HG02610 (cell line): ENCODE results near the gene MECR.

ENCODE experiments used
- ATAC-seq: cut with Tn5 transposase; IDR thresholded peaks from one replicate; pipeline ENCODE4 v1.9.1; 2021; ENCODE audit warnings: mild to moderate bottlenecking, moderate library complexity; ENCODE audit not compliant: unreplicated experiment

MECR gene

DNA sequence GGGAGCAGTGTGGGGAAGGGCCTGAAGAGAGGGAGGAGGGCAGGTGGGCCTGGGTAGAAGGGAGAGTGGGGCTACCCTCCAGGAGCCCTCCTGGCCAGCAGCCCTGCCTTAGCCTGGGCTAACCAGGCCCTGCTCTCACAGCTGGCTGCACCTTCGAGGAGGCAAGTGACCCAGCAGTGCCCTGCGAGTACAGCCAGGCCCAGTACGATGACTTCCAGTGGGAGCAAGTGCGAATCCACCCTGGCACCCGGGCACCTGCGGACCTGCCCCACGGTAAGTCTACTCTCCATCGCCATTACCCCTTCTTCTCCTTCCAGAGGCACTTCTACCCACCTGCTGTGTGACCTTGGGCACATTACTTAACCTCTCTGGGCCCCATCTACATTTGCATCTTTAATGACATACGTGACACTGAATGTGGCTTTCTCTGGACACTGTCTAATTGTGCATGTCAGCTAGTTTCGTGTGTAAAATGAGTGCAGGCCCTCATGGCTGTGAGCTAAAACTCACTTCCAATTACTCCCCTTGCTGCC, 24.5 kb upstream of the MECR start:
- ATAC-seq = no peak

DNA sequence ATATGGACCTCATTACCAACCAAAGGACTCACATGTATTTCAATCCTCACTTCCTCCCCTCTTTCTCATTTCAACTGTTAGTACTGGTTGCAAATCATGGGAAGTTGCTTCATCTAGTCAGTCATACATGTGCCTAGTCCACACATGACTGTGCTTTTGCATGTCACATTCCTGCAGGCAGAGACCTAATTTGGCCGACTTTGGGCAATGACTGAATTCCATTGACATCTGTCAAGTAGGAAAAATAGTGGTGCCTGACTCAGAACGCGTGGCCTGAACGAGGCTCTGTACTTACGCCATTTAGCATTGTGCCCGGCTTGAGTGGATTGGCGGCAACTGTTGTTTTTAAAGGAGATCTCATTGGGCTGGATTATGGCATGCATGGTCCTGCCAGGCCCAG, 23.6 kb upstream of the MECR start:
- no peak for ATAC-seq

DNA sequence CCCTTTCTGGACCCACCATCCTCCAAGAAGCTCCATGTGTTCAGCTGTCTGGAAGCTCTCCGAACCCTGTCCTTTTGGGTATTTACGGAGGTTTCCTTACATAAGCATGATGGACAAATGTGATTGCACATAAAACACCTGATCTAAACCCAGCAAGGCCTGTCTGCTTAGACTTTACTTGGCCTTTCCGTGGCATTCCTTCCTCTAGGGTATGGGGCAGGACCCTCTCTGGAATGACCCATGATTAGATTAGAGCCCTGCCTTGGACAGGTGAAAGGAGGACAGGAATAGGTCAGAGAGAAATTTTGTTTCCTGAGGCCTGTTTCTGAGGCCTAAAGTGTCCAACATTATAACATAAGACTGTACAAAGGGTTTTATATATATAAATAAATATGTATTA, 22.4 kb upstream of the MECR start:
- no peak for ATAC-seq

DNA sequence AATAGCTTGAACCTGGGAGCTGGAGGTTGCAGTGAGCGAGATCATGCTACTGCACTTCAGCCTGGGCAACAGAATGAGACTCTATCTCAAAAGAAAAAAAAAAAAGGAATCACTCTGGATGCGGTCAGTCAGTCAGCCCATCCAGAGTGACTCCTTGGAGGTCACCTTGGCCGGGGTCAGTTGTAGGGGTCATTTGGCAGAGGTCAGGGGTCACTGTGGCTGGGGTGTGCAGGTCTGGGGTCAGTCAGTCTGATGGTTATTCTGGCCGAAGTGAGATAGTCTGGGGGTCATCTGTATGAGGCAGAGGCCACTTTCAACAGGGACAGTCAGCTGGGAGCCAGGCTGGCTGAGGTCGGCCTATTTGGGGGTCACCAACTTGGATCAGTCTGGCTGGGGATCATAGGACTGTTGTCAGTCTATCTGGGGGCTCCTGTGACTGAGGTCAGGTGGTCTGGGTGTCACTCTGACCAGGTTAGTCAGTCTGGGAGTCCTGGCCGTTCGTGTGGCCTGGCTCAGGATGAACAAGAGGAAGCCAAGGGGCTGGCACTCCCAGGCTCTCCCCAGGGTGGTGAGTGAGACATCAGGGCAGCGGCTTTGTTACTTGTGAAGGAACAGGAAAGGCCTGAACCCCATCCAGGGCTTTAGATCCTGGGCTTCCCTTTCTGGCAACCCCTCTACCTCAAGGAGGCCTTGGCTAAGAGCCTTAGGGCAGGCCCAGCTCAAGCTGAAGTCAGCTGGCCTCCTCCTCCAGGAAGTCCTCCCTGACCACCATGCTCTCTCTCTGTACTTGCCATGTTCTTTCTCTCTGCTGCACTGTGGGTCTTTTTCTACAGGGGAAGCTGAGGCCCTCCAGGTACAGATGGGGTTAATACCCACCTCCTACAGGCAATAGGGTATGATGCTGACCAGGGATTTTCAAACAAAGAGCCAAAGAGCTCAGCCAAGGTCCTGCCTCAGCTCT, 20.7 kb upstream of the MECR start:
- ATAC-seq = no peak

DNA sequence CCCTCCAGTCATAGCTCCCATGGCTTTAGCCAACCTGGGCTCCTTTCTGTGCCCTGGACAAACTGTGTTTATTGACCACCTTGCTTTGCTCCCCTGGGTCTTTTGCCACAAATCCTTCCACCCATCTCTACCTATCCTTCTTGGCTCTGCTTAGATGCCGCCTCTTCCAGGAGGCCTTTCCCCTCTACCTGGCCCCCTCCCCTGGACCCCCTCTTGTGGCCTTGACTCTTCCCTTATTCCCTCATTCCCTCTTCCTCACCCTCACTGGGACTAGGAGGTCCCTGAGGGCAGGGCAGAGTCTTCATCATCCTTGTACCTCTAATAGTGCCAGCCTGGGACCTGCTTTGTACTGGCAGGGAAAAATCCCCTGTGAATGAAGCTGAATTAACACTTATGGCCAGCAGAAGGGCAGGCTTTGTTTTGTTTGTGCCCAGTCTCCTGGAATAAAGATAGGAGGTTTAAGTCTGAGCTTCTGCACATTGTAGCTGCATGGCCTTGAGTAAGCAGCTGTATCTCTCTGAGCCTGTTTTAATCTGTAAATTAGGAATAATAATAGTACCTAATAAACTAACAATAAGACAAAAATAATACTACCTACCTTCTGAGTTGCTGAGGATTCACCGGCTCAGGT, 19.3 kb upstream of the MECR start:
- ATAC-seq = no peak

DNA sequence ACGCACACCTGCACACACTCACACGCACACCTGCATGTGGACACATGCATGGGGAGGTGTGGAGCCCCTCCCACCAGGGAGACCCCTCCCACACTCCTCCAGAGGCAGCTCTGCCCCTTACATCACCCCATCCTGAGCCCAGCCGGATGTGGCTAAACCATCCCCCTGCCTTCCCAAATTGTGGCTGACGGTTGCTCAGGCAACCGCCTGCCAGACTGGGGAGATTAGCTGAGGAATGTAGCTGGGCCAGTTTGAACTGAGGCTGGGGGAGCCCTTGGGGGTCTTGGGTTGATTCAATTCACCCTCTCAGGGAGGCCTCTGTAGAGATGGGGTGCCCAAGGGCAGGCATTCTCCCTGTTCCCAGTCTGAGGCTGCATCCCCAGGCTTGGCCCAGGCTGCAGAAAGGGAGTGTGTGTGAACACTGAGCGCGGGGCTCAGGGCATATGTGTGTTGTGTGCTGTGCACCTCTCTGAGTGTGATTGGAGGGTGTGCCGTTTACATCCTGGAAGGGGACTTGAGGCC, 18.5 kb upstream of the MECR start:
- no peak for ATAC-seq

DNA sequence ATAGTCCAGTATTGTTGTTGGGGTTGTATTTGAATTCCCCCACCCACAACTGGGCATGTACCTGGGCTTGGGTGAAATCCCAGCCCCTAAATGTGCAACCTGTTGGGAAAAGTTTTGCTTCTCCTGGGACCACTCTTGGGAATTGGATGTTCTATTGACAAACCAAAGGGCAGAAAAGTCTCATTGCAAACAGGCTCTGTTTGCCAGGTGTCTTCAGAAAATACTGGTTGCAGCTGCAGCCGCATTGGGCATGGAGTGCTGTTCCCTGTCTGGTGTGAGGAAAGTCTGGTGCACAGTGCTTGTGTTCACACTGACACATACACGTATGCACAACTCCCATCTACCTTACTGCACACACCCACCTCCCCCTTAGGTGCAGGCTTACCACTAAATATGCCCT, 17.7 kb upstream of the MECR start:
- no peak for ATAC-seq

DNA sequence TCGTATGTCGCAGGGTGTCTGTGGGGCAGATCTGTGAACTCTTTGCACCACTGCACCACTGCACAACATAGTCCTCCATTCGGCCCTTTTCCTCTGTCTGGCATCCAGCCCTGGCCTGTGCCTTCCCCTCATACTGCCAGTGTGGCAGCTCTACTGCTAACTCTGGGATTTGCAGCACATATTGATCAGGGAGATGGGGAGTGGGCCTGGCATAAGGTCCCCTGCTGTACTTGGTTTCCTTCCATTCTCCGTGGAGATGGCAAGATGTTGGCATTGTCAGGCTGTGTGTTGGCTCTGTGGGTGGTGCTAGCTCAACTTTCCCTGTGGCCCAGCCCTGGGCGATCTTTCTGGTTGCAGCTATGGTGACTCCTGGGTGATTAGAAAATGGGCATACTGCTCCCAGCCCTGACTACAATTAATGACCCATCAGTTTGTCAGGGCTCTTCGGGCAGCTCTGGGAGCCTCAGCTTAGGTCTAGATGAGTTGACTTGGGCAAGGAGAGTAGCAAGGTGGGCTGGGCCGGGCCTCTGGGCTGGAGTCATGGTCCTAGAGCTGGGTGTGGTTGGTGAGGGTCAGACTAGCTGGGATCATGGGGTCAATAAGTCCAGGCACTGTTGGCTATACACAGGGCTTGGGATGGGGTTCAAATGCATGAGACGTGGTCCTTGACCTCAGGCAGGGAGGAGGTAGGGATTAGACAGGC, 17.0 kb upstream of the MECR start:
- no peak for ATAC-seq

DNA sequence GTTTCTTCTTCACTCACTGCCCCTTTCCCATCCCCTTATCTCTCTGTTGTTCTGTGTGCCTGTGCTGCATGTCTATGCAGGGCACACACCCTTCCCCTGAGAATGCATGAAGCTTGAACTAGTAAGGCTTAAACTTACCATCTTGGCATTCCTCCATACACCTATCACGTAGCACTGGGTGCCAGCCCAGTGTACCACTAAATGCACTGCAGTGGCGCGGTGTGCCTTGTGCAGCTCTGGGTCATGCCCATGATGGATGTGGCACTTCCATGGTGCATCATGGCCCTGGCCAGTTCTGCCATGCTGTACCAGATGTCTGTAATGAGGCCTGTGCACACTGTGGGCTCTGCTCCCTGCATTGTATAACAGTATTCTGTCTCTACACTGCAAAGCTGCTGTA, 16.3 kb upstream of the MECR start:
- ATAC-seq = no peak

DNA sequence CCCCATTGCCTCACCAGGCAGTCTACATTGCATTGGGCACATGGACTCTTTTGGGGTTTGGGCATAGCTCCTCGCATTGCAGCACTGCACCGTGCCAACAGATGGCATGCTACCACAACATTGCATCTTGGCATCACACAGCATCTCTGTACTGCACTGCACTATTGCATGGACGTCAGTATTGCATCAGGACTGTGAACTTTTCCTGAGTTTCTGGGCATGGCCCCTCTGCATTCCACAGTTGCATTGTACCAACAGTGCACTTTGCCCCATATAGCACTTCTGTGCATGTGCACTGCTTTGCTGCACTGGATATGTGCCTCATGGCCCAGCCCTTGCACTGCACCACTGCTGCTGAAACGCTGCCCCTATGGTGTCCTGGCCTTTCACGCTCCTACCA, 15.1 kb upstream of the MECR start:
- ATAC-seq = no peak

DNA sequence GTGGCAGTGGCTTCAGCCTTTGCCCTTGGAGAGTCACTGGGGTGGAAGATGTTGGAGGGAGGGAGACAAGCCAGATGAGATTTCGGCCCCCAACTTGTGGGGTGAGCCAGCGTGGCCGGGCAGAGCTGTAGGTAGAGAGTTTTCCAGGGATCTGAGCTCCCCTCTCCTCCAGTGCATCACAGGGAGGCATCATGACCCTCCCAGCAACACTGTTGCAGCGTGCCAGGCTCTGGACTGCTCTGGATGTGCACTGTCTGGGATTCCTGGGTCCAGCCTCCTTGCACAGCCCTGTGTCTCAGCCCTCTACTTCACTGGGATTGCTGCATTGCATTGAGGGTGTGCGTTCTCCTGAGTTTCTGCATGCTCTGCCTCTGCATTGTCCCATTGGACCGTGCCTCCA, 14.5 kb upstream of the MECR start:
- ATAC-seq = no peak

DNA sequence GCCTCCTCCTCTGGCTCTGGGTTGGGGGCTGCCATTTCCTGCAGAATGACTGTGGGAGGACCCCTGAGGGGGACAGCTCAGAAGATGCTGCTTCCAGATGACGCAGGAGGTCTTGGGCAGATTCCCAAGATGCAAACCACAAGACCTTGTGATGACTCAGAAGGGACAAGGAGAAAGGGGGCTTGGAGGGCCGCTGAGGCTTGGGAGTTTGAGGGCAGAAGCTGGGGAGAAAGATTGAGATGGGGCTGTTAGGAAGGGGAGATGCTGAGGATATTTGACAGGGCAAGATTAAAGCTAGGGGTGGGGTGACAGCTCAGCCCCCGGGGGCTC, 13.1 kb upstream of the MECR start:
- no peak for ATAC-seq

DNA sequence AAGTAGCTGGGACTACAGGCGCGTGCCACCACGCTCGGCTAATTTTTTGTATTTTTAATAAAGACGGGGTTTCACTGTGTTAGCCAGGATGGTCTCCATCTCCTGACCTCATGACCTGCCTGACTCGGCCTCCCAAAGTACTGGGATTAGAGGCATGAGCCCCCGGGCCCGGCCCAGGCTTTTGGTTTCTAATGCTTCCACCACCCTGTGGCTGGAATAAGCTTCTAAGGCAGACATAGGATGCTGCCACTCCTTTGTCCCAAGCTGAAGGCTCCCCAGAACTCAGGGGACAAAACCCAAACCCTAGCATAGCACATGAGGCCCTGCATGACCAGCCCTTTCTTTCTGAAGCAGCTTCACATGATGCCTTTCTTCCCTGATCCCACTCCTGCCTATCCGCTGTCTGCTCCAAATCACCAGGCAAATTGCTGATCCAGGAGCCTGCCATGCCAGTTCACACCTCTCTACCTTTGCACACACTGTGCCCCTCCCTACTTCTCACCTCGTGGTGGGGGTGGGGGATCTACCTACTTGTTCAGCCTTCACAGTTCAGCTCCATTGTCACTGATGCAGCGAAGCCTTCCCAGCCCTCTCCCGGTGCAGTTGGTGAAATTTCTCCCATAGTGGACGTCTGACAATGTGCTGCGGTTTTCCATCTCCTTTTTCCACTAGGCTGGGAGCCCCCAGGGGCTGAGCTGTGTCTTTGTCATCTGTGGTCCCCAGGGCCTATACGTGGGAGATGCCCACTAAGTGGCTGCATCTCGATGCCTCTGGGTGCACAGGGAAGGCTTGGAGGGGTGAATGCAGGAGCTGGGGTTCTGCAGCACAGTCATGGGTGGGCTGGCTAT, 12.5 kb upstream of the MECR start:
- no peak for ATAC-seq

DNA sequence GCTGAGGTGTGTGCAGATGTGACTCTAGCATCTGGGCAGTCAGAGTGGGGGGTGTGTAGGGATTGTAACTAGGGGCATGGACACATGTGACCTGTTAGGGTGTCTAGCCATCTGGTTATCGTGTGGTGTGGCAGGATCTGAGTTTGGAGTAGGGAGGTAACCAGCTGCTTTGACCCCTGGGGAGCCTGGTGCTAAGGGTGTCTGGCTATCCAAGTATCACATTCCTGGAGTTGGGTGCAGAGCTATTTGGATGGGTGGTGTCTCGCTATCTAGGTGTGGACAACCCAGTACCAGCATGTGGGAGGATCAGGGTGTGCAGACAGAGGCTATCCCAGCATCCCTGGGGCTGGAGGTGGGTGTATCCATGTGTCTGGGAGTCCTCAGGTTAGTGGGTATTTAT, 10.3 kb upstream of the MECR start:
- ATAC-seq = no peak

DNA sequence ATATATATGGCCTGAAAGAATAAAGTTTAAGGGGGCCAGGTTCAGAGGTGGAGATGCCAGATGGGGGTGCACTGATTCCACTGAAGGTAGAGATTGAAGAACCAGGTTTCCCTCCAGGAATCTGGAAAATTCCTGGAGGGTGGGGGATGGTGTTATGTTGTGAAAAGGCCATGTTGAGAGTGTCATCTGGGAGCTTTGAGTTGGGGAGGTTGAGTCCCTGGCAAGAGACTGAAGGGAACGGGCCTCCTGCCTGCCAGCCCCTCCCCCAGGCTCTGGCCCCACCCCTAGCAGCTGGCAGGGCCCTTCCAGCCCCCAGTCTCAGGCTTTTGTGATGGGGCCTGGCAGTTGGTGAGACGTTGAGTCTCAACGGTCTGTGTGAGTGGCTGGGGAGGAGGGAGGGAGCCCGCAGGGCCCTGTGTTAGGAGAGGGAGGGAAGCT, 9.7 kb upstream of the MECR start:
- ATAC-seq = no peak

DNA sequence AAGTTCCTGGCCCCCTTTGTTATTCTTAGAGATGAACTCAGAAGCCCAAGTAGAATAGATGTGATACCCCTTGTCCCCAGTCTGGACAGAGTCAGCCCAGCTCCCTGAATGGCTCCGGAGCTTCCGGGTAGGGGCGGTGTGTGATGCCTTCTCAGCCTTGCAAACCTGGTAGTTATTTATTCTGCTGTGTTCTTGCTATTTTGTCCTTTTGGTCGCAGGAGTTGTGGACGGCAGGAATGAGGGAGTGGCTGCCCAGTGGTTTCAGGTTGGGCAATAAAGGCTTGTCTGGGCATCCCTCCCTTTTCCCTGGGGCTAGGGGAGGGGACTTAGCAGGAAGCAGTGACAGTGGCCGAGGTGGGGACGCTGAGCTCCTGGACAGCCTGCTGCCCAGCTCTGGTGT, 8.4 kb upstream of the MECR start:
- ATAC-seq = no peak

DNA sequence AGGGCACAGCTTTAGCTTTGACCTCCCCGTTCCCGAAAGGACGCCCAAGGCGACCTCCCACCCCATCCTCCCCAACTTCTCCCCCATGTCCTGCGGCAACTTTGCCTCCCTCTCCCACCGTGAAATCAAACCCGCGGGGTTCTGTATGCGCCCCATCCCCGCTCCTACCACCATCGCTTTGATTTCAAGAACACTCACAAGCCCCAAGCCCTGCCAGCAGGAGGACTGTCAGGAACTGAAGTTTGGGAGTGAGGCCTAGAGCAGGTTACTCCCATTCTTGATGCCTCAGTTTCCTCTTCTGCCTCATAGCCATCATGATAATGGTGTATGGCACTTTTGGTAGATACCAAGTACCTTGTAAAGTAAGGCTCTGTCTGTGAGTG, 7.9 kb upstream of the MECR start:
- no peak for ATAC-seq

DNA sequence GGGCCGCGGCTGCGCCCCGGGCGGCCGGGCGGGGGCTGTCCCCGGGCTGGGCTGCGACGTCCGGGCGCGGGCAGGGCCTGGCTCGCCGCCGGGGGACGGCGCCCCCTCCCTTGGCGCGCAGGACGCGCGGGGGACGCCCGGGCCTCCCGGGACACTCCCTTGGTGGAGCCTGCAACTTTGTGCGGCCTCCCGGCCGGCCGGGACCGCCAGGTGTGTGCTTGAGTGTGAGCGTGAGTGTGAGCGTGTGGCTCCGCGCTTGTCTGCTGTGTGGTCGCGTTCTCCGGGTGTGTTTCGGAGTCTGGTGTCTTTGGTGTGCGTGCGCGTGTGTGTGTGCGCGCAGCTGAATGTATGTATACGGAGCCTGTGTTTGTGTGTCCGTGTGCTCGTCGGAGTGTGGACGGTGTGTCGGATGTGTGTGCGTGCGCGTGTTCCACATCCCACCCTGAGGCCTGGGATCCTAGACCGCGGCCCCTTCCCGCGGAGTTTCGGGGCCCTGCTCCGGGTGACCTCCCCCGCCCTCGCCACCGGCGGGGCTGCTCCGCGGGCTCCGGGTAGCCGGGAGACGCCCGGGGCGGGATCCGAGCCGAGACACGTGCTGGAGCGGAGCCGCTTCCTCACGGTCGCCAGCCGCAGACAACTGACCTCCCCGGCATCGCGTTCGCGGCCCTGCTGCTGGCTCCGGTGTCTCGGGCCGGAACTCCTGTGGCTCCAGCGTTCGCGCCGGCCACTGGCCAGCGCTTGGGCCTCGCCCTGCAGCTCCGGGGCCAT, 7.3 kb upstream of the MECR start:
- no peak for ATAC-seq

DNA sequence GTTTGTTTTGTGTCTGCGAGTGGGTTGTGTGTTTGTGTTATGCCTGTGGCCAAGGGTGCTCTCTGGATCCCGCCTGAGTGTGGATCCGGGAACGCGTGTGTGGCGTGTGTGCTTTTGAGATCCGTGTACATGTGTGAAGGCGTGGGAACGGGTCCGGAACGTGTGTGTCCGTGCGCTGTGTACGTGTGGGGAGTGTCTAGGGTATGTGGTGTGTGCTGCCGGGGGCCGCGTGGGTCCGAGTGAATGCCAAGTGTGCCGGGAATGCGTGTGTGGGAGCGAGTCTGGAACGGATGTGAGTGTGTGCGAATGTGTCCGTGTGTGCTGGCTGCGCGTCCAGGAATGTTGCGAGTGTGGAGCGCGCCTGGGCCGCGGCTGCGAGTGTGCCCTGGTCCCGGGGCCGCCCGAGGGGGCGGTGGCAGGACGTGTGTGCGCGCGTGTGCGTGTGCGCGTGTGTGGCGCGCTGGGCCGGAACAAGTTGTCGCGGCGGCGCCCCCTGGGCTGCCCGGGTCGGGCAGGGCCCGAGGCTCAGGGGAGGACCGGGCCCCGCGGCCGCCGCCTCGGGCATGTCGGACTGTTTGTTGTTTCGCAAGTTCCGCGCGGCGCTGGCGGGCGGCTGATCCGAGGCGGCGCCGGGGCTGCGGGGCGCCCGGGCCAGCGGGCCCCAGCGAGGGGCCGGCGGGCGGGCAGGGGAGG, 6.5 kb upstream of the MECR start:
- no peak for ATAC-seq
